ENCODE results near the gene TMSB10. TPM values are rescaled to one million over a fixed set of nuclear protein-coding genes. Genes with fewer than 3 reads are reported as not detected.

TMSB10 gene
- total and polyA plus RNA-seq, 2 of the 13 experiments (the other 11 are each of a cell fraction or from before 2014, with no cell fraction given) = 665 to 708 TPM

DNA sequence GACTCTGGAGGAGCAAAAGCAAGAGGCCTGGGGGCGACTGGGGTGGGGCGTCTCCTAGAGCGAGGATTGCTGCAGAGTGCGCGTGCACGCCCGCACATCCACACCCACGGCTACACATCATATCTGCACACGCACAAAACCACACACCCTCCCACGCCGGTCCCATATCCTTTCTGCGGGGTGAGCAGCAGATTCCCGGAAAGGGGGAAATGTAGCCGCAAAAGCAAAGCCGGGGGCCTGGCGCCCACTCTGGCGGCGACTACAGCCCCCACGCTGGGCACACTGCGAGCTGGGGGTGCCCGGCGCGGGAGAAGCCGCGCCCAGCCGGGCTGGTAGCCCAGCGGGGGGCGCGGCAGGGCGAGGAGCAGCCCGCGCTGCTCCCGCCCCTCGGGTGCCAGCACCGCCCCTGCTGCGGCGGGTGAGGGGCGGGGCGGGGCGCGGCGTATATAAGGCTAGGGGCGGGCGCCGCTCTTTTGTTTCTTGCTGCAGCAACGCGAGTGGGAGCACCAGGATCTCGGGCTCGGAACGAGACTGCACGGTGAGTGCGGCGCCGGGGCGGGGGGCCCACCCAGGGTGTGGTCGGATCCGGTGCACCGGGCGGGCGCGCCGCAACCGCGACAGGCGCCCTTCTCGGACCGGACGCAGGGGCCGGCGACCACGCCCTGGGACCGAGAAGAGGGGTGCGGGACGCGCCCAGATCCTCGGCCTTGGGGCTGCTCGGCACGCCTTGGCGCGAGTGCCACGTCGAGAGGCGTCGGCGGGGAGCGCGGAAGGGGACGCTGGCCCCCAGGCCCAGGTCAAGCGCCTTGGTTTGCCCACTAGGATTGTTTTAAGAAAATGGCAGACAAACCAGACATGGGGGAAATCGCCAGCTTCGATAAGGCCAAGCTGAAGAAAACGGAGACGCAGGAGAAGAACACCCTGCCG lies at the start of gene TMSB10 (continued):
- TF ChIP-seq, protein P1, sequence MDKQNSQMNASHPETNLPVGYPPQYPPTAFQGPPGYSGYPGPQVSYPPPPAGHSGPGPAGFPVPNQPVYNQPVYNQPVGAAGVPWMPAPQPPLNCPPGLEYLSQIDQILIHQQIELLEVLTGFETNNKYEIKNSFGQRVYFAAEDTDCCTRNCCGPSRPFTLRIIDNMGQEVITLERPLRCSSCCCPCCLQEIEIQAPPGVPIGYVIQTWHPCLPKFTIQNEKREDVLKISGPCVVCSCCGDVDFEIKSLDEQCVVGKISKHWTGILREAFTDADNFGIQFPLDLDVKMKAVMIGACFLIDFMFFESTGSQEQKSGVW (CRISPR knock-in tag; IDR thresholded peaks at IDR 0.05; ENCODE audit: borderline replicate concordance) = peak; percentile 78; the same call in 1 of the 2 replicates
- no peak for TF ChIP-seq TBP (CRISPR knock-in tag; IDR thresholded peaks at IDR 0.05)
- peak; percentile 91; the same call in 1 of the 2 replicates for TF ChIP-seq UBTF (CRISPR knock-in tag; IDR thresholded peaks at IDR 0.05)
- TF ChIP-seq ZNF446 (CRISPR knock-in tag; IDR thresholded peaks at IDR 0.05) = no peak
- peak; percentile 88 for TF ChIP-seq ZNF790 (CRISPR knock-in tag; IDR thresholded peaks at IDR 0.05; ENCODE audit: borderline replicate concordance)
- peak; percentile 64 to 94; a peak in 2 of 4 replicates for TF ChIP-seq KLF16 (CRISPR knock-in tag; IDR thresholded peaks at IDR 0.05)
- TF ChIP-seq ZNF121 (CRISPR knock-in tag; IDR thresholded peaks at IDR 0.05) = peak; percentile 42; the same call in 1 of the 2 replicates
- TF ChIP-seq, protein P2, sequence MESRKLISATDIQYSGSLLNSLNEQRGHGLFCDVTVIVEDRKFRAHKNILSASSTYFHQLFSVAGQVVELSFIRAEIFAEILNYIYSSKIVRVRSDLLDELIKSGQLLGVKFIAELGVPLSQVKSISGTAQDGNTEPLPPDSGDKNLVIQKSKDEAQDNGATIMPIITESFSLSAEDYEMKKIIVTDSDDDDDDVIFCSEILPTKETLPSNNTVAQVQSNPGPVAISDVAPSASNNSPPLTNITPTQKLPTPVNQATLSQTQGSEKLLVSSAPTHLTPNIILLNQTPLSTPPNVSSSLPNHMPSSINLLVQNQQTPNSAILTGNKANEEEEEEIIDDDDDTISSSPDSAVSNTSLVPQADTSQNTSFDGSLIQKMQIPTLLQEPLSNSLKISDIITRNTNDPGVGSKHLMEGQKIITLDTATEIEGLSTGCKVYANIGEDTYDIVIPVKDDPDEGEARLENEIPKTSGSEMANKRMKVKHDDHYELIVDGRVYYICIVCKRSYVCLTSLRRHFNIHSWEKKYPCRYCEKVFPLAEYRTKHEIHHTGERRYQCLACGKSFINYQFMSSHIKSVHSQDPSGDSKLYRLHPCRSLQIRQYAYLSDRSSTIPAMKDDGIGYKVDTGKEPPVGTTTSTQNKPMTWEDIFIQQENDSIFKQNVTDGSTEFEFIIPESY (CRISPR knock-in tag; IDR thresholded peaks at IDR 0.05) = no peak
- TF ChIP-seq ZFY (CRISPR knock-in tag; IDR thresholded peaks at IDR 0.05) = peak; percentile 88
- TF ChIP-seq ZBED4 (CRISPR knock-in tag; IDR thresholded peaks at IDR 0.05; ENCODE audit: borderline replicate concordance) = peak; percentile 78; the same call in 1 of the 2 replicates
- no peak for TF ChIP-seq EHMT2 (IDR thresholded peaks at IDR 0.05; ENCODE audit: borderline replicate concordance, low read depth, low read length)
- peak; percentile 76 for TF ChIP-seq DNMT1 (CRISPR knock-in tag; IDR thresholded peaks at IDR 0.05)
- no peak for TF ChIP-seq MAFF (IDR thresholded peaks at IDR 0.05; ENCODE audit: low read depth, low read length)
- peak; percentile 71 for TF ChIP-seq E2F1 (CRISPR knock-in tag; IDR thresholded peaks at IDR 0.05)
- TF ChIP-seq GABPB1 (CRISPR knock-in tag; IDR thresholded peaks at IDR 0.05) = peak; percentile 79
- no peak for TF ChIP-seq PRPF4 (IDR thresholded peaks at IDR 0.05; ENCODE audit: low read depth, low read length, poor library complexity, severe bottlenecking)
- TF ChIP-seq POLR2A (IDR thresholded peaks at IDR 0.05; ENCODE audit: insufficient read depth in 1 of 2, low read depth in 2 of 2, low read length in 2 of 2) = peak; percentile 87 to 99
- TF ChIP-seq TBX2 (CRISPR knock-in tag; IDR thresholded peaks at IDR 0.05; ENCODE audit: borderline replicate concordance) = peak; percentile 84

Data from HepG2 (cell line).